GM19238 (cell line): Measurements from ENCODE around the gene LPP.
"Not testable (repeated sequence)": the region's sequence is repeated elsewhere in the genome, so short reads cannot be mapped to it uniquely, and the experiment has no call there.

Source experiments
- DNase-seq: peaks from one replicate; pipeline ENCODE4 v3.0.0; 2011; ENCODE audit warnings: low spot score; ENCODE audit not compliant: insufficient read length

Gene LPP

GRCh38 chr3:188578576-188579363 is 424.8 kb downstream of the LPP start:
- no peak for DNase-seq

GRCh38 chr3:188580223-188580622 is 426.3 kb downstream of the LPP start:
- no peak for DNase-seq

GRCh38 chr3:188580659-188581058 is 426.7 kb downstream of the LPP start:
- no peak for DNase-seq

- no peak for DNase-seq
Measured at GRCh38 chr3:188581365-188581764, 427.4 kb downstream of the LPP start.

GRCh38 chr3:188581792-188582191 is 427.8 kb downstream of the LPP start:
- no peak for DNase-seq

GRCh38 chr3:188583341-188584161 is 429.6 kb downstream of the LPP start:
- DNase-seq, result no peak

- no peak for DNase-seq
Measured at GRCh38 chr3:188584162-188584529, 430.2 kb downstream of the LPP start.

- DNase-seq, result no peak
Measured at GRCh38 chr3:188584958-188585689, 431.2 kb downstream of the LPP start.

GRCh38 chr3:188589071-188589470 is 435.1 kb downstream of the LPP start:
- DNase-seq, result no peak

GRCh38 chr3:188589771-188590170 is 435.8 kb downstream of the LPP start:
- no peak for DNase-seq

- DNase-seq, result no peak
Measured at GRCh38 chr3:188590557-188590956, 436.6 kb downstream of the LPP start.

GRCh38 chr3:188594139-188594538 is 440.2 kb downstream of the LPP start:
- DNase-seq, result no peak

- no peak for DNase-seq
Measured at GRCh38 chr3:188595890-188596376, 442.0 kb downstream of the LPP start.

- no peak for DNase-seq
Measured at GRCh38 chr3:188598894-188599293, 444.9 kb downstream of the LPP start.

- no peak for DNase-seq
Measured at GRCh38 chr3:188602111-188602510, 448.2 kb downstream of the LPP start.

- DNase-seq, result no peak
Measured at GRCh38 chr3:188602620-188603019, 448.7 kb downstream of the LPP start.

GRCh38 chr3:188604651-188605050 is 450.7 kb downstream of the LPP start:
- no peak for DNase-seq

GRCh38 chr3:188605231-188605630 is 451.3 kb downstream of the LPP start:
- DNase-seq, result no peak

GRCh38 chr3:188605905-188606304 is 451.9 kb downstream of the LPP start:
- no peak for DNase-seq

- no peak for DNase-seq
Measured at GRCh38 chr3:188607805-188608315, 453.9 kb downstream of the LPP start.

GRCh38 chr3:188608401-188608800 is 454.4 kb downstream of the LPP start:
- DNase-seq, result no peak

- not testable (repeated sequence) for DNase-seq
Measured at GRCh38 chr3:188613721-188614120, 459.8 kb downstream of the LPP start.
